NCI-H460 (cell line): ENCODE data around the gene LCN12. TPM values are rescaled to one million over a fixed set of nuclear protein-coding genes. Genes with fewer than 3 reads are reported as not detected.

Source experiments
- total RNA-seq: library from RNA; depleted of rRNA; stranded (reverse); fragments of >200 nt; shearing (Covaris generic); gene quantifications from 2 replicates; pipeline ENCODE4 v1.2.3, GENCODE V29; 2014; rRNA removed

The LCN12 gene
- total RNA-seq, 1 experiment from 2014 or later: 1.5 TPM

Other genes with a start within 250 kb of the LCN12 start
- gene DIPK1B, start 239.7 kb upstream of the LCN12 start, total RNA-seq: 14.1 and 14.4 TPM in 2 replicates
- not detected in 2 replicates for gene LCN10, start 209.3 kb upstream of the LCN12 start, total RNA-seq
- gene LCN6, start 203.7 kb upstream of the LCN12 start, total RNA-seq: not detected in 2 replicates
- gene LCN8, start 194.0 kb upstream of the LCN12 start, total RNA-seq: not detected in 2 replicates
- not detected in 2 replicates for gene LCN15, start 187.8 kb upstream of the LCN12 start, total RNA-seq
- gene TMEM141, start 160.9 kb upstream of the LCN12 start, total RNA-seq: 24.0 and 27.6 TPM in 2 replicates
- gene CCDC183, start 155.9 kb upstream of the LCN12 start, total RNA-seq: 1.7 and 1.8 TPM in 2 replicates
- 59.4 and 69.4 TPM in 2 replicates for gene RABL6, start 144.3 kb upstream of the LCN12 start, total RNA-seq
- 2.6 and 2.7 TPM in 2 replicates for gene AJM1, start 109.8 kb upstream of the LCN12 start, total RNA-seq
- gene PHPT1, start 102.9 kb upstream of the LCN12 start, total RNA-seq: 132 and 134 TPM in 2 replicates
- 4.4 and 4.5 TPM in 2 replicates for gene MAMDC4, start 99.9 kb upstream of the LCN12 start, total RNA-seq
- 309 and 321 TPM in 2 replicates for gene EDF1, start 86.0 kb upstream of the LCN12 start, total RNA-seq
- gene TRAF2, start 65.8 kb upstream of the LCN12 start, total RNA-seq: 12.1 and 17.9 TPM in 2 replicates
- 93.0 and 112 TPM in 2 replicates for gene FBXW5, start 7.5 kb upstream of the LCN12 start, total RNA-seq
- 0.92 TPM in 1 of 2 replicates, not detected in the other for gene C8G, start 7.0 kb upstream of the LCN12 start, total RNA-seq
- gene PTGDS, start 25.2 kb downstream of the LCN12 start, total RNA-seq: not detected in 2 replicates
- not detected in 2 replicates for gene LCNL1, start 30.7 kb downstream of the LCN12 start, total RNA-seq
- gene PAXX, start 40.1 kb downstream of the LCN12 start, total RNA-seq: 35.4 and 39.4 TPM in 2 replicates
- 0.17 TPM in 1 of 2 replicates, not detected in the other for gene CLIC3, start 44.3 kb downstream of the LCN12 start, total RNA-seq
- gene ABCA2, start 76.0 kb downstream of the LCN12 start, total RNA-seq: 21.0 and 25.0 TPM in 2 replicates
- not detected in 2 replicates for gene FUT7, start 79.8 kb downstream of the LCN12 start, total RNA-seq
- gene NPDC1, start 93.9 kb downstream of the LCN12 start, total RNA-seq: 30.3 and 35.5 TPM in 2 replicates
- not detected in 2 replicates for gene ENTPD2, start 101.8 kb downstream of the LCN12 start, total RNA-seq
- 32.4 and 43.6 TPM in 2 replicates for gene SAPCD2, start 118.3 kb downstream of the LCN12 start, total RNA-seq
- 3.6 and 4.0 TPM in 2 replicates for gene UAP1L1, start 125.2 kb downstream of the LCN12 start, total RNA-seq
- 53.6 and 55.5 TPM in 2 replicates for gene MAN1B1, start 134.7 kb downstream of the LCN12 start, total RNA-seq
- 111 and 116 TPM in 2 replicates for gene DPP7, start 162.5 kb downstream of the LCN12 start, total RNA-seq
- not detected in 2 replicates for gene GRIN1, start 186.9 kb downstream of the LCN12 start, total RNA-seq
- gene LRRC26, start 217.8 kb downstream of the LCN12 start, total RNA-seq: not detected in 2 replicates
- not detected in 2 replicates for gene TMEM210, start 219.8 kb downstream of the LCN12 start, total RNA-seq
- gene ANAPC2, start 236.3 kb downstream of the LCN12 start, total RNA-seq: 11.0 and 16.1 TPM in 2 replicates
- gene SSNA1, start 236.4 kb downstream of the LCN12 start, total RNA-seq: 59.3 and 66.1 TPM in 2 replicates
- 7.4 and 8.2 TPM in 2 replicates for gene TPRN, start 248.5 kb downstream of the LCN12 start, total RNA-seq